GM19463 (cell line): ENCODE results near the gene DGCR2.
"Not testable (repeated sequence)": the region's sequence is repeated elsewhere in the genome, so short reads cannot be mapped to it uniquely, and the experiment has no call there.

Source experiments
- ATAC-seq: cut with Tn5 transposase; IDR thresholded peaks from one replicate; pipeline ENCODE4 v1.9.1; 2021; ENCODE audit warnings: mild to moderate bottlenecking, moderate library complexity; ENCODE audit not compliant: unreplicated experiment

DGCR2 gene

DNA sequence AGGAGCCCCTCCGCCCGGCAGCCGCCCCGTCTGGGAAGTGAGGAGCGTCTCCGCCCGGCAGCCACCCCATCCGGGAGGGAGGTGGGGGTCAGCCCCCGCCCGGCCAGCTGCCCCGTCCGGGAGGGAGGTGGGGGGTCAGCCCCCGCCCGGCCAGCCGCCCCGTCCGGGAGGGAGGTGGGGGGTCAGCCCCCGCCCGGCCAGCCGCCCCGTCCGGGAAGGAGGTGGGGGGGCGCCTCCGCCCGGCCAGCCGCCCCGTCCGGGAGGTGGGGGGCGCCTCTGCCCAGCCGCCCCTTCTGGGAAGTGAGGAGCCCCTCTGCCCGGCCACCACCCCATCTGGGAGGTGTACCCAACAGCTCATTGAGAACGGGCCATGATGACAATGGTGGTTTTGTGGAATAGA is 37.6 kb downstream of the DGCR2 start:
- ATAC-seq: not testable (repeated sequence)

DNA sequence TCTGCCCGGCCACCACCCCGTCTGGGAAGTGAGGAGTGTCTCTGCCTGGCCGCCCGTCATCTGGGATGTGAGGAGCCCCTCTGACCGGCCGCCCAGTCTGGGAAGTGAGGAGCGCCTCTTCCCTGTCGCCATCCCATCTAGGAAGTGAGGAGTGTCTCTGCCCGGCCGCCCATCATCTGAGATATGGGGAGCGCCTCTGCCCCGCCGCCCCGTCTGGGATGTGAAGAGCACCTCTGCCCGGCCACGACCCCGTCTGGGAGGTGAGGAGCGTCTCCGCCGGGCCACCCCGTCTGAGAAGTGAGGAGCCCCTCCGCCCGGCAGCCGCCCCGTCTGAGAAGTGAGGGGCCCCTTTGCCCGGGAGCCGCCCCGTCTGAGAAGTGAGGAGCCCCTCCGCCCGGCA is 38.1 kb downstream of the DGCR2 start:
- ATAC-seq: not testable (repeated sequence)

DNA sequence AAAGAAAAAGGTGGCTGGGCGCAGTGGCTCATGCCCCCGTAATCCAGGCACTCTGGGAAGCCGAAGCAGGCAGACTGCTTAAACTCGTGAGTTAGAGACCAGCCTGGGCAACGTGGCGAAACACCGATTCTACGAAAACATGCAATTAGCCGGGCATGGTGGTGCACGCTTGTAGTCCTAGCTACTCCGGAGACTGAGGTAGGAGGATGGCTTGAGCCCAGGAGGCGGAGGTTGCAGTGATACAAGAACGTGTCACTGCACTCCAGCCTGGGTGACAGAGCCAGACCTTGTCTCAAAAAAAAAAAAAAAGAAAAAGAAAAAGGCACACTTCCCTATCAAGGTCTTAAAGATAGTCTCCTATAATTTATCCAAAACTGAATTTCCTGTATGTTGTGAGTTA is 39.4 kb downstream of the DGCR2 start:
- no peak for ATAC-seq

DNA sequence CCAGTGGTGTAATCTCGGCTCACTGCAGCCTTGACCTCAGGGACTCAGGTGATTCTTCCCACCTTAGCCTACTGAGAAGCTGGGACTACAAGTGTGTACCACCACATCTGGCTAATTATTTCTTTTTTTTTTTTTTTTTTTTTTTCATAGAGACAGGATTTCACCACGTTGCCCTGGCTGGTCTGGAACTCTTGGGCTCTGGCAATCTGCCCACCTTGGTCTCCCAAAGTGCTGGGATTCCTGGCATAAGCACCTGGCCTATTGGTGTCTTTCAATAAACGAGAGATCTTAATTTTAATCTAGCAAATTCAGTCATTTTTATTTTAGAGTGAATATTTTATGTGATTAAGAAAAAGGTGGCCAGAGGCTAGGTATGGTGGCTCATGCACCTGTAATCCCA is 40.1 kb downstream of the DGCR2 start:
- ATAC-seq: no peak

DNA sequence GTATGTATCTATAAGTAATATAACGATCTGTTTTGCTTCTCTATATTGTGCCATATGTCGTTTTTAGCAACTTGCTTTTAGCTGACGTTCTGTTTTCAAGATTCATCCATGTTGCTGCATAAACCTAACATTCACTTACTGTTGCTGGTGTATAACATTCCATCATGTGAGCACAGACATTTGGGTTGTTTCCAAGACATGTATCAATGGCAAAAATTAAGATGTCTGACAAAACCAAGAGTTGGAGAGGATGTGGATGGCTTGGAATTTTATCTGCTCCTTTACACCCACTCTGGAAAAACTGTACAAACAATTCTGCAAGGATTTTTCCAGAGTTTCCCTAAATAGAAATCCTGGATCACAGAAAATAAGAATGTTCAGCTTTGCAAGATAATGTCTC is 40.9 kb downstream of the DGCR2 start:
- no peak for ATAC-seq

DNA sequence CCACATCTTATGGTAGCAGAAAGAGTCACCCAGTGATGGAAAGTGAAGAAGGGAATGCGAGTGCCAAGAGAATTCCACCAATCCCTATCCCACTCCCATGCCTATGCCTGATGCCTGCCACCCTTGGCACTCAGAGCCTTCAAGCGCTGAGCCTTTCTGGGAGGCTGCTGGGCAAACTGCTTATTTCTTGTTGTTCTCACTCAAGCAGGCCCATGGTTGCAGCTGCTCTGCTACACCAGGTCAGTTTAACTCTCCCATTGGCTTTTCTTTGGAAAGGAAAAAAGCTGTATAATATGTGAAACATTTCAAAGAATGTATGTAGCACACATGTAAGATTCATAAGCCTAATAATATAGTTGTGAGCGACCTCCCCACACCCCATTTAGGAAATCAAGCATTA is 41.4 kb downstream of the DGCR2 start:
- no peak for ATAC-seq

DNA sequence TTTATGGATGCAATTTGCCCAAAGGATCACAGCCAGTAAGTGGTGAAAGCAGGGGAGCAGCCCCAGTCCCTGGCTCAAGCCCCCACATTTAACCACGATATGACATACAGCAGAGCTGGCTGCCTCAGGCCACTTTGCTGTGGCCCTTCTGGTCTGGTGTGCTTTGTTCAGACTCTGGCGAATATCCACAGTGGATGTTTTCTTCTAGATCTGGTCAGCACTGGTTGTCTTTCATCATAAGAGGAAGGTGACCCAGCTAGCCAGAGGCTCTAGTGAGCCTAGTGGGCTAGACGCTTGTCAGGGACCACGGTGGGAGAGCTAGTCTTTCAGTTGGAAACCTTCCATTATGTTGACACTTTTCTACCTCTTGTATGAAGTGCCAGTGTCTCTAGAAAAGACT is 42.5 kb downstream of the DGCR2 start:
- no peak for ATAC-seq

DNA sequence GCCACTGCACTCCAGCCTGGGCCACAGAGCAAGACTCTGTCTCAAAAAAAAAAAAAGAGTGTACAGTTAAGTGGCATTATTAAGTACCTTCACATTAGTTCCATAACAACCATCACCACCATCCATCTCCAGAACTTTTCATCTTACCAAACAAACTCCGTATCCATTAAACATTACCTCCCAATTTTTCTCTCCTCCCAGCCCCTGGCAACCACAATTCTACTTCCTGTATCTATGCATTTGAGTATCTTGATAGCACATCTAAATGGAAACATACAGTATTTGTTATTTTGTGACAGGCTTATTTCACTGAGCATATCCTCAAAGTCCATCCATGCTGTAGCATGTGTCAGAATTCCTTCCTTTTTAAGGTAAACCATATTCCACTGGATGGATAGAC is 46.8 kb downstream of the DGCR2 start:
- no peak for ATAC-seq

DNA sequence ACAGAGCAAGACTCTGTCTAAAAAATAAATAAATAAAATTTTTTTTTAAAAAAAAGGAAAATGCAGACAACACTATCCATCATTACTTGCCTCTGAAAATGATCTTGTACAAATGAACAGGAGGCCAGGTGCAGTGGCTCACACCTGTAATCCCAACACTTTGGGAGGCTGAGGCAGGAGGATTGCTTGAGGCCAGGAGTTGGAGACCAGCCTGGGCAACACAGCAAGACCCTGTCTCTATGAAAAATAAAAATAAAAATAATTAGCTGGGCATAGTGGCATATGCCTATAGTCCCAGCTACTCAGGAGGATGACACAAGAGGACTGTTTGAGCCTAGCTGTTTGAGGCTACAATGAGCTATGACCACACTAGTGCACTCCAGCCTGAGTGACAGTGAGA is 49.4 kb downstream of the DGCR2 start:
- not testable (repeated sequence) for ATAC-seq

DNA sequence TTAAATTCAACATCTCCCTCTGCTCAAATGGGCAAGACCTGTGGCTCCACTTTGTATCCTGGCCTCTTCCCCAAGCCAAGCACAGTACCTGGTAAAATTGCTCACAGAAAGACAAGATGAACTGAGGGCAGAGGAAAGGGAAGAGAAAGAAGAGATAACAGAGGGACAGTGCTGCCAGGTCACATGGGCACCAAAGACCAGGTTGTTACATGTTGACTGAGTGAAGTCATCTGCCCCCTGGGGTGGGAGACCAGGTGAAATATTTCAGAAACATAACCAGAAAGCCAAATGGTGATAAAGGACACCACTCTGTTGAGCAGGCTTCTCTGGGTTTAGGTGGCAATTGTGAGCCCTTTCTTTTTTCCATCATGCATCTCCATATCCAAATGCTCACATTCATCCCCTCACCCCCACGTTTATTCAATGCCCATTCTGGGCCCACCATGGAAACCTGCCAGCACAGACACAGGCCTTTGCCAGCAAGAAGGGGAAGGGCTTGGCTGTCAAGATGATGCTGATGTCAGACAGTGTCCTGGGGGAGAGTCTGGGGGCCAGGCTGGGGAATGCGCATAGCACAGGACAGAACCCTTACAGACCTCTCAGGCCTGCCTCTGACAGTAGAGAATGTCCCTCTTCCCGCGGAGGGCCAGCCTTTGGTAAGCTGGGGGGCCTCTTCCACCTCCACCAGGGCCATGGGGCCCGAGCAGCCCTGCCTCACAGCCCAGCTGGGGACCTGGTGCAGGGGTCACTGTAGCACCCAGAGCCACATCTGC is 51.6 kb downstream of the DGCR2 start:
- ATAC-seq: no peak

DNA sequence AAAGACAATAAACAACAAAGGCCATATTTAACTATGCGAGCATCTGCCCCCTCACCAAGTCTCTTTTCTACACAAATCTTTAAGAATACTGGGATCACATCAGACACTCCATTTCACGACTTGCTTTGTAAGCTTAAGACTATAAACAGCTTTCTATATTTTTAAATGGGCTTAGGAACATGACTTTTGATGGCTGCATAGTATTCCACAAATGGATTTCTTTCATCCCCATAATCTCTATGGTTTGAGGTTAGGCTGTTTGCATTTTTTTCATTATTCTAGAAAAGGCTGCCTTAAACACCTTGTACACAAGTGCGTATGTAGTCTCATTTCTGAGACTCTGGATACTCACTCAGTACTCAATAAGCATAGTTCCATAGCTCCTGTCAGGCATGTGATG is 52.8 kb downstream of the DGCR2 start:
- no peak for ATAC-seq

DNA sequence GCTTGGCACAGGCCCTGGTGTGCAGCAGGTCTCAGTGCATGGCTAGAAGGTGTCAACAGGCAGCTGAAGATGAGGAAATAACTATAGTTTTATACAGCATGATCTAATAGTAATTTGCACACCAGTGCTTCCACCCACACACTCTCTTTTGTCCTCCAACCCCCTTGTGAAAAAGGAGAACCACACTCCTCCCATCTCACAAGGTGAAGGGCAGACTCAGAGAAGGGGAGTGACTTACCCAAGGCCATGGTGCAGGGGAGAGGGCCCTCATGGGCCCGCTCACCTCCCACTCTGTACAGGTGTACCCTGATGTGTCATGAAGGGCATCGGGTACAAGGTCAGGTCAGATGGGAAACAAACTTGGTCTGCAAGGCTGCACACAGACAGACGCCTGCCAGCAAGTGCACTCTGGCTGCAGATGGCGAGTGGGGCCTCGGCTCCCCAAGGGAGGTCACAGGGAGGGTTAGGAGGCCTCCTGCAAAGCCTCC is 53.4 kb downstream of the DGCR2 start:
- no peak for ATAC-seq

DNA sequence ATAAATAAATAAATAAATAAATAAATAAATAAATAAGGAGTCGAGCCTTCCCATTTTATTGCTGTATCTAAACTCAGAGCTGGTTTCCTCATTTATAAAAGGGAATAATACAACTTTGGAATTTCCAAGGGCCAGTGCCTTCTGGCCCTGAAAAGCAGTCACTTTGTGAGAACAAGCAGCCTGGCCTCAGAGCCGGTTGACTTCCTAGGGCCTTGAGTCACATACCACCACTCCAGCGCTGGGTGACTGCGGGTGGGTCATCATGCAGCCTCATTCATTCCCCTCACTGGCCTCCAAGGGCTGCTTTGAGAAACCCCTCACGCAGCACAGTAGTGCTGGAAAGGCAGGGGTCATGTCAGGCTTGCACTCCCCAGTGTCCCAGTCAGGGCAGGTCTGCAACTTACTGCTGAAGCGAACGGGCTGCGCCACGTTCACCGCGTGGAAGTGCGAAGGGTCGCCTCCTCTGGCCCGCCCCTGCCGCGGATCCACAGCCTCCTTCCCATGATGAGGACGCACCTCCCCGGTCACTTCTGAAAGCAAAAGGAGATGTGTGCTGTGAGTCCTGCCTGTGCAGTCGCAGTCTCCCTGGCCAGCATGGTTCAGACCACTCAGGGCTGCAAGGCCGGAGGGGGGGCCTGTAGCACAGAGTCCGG is 54.4 kb downstream of the DGCR2 start:
- ATAC-seq: no peak

DNA sequence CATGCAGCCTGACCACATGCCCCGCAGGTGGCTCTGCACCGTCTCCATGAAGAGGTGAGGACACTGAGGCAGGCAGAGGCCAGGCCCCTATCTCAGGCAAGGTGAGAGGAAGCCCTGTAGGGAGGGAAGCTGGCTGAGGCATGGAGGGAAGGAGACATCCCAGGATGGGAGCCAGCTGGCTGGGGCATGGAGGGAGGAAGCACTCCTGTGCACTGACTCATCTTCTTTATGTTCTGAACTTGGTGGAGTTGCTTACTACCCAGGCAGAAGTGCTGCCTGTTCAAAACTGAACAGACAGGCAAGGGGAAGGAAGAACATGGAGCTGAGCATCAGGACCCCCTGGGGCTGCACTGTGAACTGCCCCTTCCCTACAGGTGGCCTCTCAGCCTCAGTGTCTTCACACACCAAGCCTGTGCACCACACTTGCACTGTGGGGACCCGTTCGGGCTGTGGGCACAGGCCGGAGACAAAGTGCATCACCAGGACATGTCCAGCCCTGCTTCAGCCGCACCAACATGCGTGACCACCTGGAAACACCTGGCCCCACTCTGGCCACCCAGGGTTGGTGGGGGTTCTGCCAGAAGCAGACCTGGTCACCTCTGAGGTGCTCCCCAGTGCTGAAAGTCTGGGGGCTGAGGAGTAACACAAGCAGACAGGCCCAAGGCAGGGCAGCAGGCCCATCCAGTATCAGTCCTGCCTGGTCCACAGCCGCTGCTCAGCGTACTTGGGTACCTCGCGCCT is 55.5 kb downstream of the DGCR2 start:
- no peak for ATAC-seq

DNA sequence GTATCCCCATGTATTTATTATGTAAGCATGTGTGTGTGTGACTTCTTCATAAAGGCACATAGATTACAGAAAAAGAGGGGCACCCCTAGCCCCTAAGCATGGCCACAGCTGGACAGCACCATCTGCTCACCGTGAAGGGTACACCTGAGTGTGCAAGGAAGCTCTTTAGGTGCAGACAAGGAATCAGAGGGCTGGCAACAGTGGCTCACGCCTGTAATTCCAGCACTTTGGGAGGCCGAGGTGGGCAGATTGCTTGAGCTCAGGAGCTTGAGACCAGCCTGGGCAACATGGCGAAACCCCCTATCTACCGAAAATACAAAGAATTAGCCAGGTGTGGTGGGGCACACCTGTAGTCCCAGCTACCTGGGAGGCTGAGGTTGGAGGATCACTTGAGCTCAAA is 56.3 kb downstream of the DGCR2 start:
- no peak for ATAC-seq

DNA sequence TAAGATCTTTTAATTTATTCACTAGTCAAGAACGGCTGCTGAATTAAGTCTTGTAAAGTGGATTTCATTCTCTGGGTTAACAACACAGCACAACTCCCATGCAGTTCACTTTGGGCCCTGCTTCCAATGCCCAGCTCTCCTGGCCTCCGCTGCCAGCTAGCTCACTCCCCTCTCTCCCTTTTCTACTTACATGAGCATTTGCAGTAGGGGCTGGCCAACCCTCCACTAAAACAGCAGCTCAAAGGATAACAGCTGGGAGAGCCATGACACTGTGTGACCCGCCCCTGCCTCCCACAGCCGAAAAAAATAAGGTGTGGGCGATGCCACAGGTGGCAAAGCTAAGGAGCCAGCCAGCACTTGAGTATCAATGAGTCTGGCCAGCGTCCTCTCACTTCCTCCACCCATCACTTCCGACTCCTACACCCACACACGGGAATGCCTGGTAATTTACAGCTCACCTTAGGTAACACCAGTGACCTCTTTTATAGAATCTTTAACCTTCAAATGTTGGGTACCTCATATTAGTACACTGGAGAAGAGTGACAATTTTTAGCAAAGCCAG is 56.8 kb downstream of the DGCR2 start:
- ATAC-seq: no peak

DNA sequence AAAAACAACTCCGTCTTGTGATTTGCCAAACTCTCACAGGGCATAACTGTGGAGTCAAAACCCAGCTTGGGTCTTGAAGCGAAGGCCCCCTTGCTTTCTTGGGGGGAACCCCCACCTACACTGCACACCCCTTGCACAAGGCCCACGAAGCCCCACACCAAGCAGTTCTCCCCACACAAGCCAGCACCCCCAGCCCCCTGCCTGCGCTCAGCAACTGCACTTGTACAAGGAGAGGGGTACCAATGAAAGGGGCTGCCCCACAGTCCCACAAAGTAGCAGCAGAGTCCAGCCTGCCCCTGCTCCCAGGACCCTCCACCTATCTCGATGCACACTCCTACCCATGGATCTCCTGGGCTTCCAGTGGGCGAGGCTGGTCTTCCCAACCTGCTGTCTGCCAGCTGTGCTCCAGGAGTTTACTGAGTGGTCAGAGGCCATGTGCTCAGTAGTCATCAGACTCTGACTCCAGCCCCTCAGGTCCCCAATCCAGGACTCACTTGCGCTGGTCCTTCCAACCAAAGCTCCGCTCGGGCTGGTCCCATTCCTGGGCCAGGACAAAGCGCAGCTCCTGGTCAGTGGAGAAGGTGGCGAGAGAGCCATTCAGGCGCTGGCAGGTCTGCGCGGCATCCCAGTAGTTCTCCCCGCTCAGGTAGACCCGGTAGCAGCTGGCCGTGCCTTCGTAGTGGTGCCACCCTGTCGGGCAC is 57.7 kb downstream of the DGCR2 start:
- ATAC-seq: no peak

DNA sequence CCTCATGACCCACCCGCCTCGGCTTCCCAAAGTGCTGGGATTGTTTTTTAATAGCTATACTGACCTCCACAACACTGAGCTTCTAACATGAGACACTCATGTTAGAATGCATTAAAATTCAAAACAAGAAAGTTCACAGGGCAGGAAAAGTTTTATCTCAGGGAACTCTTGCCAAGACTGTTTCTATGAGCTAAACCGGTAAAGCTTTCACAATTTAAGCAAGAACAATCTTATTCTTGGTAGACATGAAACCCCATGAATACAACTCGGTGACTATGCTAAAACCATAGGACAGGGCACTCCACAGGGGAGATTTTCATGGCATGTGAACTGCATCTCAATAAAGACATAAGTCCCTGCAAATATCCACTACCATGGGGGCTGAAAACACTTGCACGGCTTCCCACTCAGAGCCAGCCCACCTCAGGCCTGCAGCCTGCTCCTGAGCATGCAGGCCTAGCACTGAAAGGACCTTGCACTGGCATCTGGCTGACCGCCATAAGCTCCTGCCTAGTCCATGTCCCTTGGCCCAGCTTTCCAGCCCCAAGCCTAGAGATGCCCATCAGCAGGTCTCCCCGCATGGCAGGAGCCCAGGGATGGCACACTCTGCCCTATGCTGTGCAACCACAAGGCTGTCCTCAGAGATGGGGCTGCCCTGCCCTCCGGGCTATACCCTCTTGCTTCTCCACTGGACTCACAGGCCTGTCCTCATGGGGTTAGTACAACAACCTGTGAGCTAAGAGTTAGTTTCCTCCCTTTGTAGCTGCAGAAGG is 58.4 kb downstream of the DGCR2 start:
- ATAC-seq: no peak

DNA sequence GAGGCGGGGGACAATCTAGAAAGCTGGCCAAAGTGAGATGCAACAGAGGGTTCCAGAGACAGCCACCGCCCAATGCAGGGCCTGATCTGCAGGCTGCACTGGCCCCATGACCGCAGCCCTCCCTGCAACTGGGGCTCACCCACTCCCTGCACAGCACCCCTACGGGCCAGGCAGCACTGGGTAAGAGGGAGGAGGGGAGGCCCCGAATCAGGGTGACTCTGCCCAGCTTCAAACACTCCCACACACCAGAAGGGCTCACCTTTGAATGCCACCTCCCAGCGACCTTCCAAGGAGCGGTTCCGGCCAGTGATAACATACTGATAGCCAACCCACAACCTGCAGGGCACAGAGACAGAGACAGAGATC is 59.3 kb downstream of the DGCR2 start:
- ATAC-seq: no peak
